ENCODE measurements around the gene TBCC. TPM values are rescaled to one million over a fixed set of nuclear protein-coding genes. Genes with fewer than 3 reads are reported as not detected.
A peak's percentile ranks its signal among the peaks of the same experiment; 100 is the strongest.

TBCC gene
- total RNA-seq, 4 donors from 2014 or later = 32.0 to 44.2 (median 37.4) TPM

DNA sequence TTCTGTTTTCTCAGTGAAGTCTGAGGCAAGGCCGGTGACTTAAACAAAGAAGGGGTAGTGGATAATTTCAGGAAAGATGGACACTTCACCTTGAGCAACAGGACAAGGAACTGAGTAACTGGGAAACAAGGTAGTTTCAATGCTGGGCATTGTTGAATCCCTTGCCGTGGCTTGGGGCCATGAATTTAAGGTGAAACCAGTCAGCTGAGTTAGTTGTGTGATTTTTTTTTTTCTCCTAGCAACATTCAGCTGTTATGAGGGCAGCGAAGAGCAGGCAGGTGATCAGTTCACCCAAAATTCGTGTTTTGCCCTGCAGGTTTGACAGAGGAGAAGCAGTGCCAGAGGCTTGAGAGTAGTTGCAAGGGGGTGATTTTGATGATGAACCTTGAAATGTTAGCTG lies 42.8 kb upstream of the TBCC start:
- 70 to 72% methylated on average over 2 to 4 of the region's 4 CpGs for WGBS, 2 donors (ENCODE audit: low coverage in 1 of 2)
- Histone ChIP-seq H3K9me3 (no peaks in the 10 kb centered on the region), H3K4me3 (no peak overlapping the region), H3K36me3 (no peaks in the 10 kb centered on the region), H3K27me3 (no peaks in the 10 kb centered on the region), H3K27ac (peak overlapping the region in 2 of 4 donors; percentile 55 to 98), H3K4me1 (peaks cover 4 to 83% (median 46%) of the 10 kb centered on the region in 3 donors)
- ATAC-seq = no peak
- TF ChIP-seq POLR2AphosphoS5 (IDR thresholded peaks at IDR 0.05) = peak; percentile 1
- TF ChIP-seq, protein P1, sequence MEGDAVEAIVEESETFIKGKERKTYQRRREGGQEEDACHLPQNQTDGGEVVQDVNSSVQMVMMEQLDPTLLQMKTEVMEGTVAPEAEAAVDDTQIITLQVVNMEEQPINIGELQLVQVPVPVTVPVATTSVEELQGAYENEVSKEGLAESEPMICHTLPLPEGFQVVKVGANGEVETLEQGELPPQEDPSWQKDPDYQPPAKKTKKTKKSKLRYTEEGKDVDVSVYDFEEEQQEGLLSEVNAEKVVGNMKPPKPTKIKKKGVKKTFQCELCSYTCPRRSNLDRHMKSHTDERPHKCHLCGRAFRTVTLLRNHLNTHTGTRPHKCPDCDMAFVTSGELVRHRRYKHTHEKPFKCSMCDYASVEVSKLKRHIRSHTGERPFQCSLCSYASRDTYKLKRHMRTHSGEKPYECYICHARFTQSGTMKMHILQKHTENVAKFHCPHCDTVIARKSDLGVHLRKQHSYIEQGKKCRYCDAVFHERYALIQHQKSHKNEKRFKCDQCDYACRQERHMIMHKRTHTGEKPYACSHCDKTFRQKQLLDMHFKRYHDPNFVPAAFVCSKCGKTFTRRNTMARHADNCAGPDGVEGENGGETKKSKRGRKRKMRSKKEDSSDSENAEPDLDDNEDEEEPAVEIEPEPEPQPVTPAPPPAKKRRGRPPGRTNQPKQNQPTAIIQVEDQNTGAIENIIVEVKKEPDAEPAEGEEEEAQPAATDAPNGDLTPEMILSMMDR (IDR thresholded peaks at IDR 0.05) = no peak

DNA sequence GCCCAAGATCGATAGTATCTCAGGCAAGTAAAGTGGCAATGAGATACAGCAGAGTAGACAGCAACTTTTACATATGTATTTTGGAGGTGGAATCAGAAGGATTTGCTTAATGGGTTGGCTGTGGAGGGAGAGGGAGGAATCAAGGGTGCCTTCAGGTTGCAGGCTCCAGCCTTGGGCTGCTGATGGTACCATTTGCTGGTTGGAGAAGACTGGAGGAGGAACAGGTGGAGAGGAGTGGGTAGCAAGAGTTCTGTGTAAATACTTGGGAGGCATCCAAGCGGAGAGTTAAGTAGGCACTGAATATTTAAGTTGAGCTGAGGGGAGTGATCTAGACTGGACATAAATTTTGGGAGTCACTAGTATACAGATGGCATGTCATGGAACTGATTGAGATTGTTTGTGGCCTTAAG lies 41.2 kb upstream of the TBCC start:
- H3K36me3 ChIP-seq = no peaks in the 10 kb centered on the region
- no peaks in the 10 kb centered on the region for H3K9me3 ChIP-seq
- WGBS, 2 donors (ENCODE audit: low coverage in 1 of 2) = 75 to 83% methylated on average over 2 of the region's 2 CpGs
- peaks cover 4 to 76% (median 46%) of the 10 kb centered on the region in 3 donors for H3K4me1 ChIP-seq
- no peak for TF ChIP-seq EP300 (IDR thresholded peaks at IDR 0.05)
- TF ChIP-seq, protein P1 (IDR thresholded peaks at IDR 0.05) = no peak
- no peak for ATAC-seq
- H3K27me3 ChIP-seq = no peaks in the 10 kb centered on the region
- no peak overlapping the region for H3K4me3 ChIP-seq
- peak overlapping the region in 3 of 4 donors; percentile 32 to 98 (median 49) for H3K27ac ChIP-seq

DNA sequence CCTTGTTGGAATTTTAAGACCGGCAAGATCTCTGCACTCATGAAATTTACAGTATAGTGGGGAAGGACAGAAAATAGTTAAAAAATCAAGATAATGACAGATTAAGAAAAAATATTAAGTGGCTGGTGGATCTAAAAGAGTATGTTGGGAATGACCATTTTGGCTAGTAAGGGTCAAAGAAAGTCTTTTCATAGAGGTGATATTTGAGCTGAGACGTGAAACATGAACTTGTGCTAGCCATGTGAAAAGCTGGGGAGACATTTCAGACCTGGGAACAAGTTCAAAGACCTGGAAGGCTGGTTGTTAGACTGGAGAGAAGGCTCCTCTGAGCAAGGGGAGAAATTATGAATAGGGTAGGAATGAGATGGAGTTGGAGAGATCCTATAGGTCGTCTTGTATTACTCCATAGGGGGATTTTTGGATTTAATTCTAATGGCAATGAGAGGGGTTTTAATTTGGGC lies 40.7 kb upstream of the TBCC start:
- ATAC-seq = no peak
- Histone ChIP-seq H3K27ac (peak overlapping the region in 3 of 4 donors; percentile 32 to 98 (median 59)), H3K4me3 (peak overlapping the region in 1 of 2 donors; percentile 79), H3K36me3 (no peaks in the 10 kb centered on the region), H3K27me3 (no peaks in the 10 kb centered on the region), H3K4me1 (peaks cover 4 to 70% (median 46%) of the 10 kb centered on the region in 3 donors), H3K9me3 (no peaks in the 10 kb centered on the region)
- WGBS, 2 donors (ENCODE audit: low coverage in 1 of 2) = 47 to 53% methylated on average over 3 of the region's 3 CpGs
- TF ChIP-seq EP300 (IDR thresholded peaks at IDR 0.05) (no peak), POLR2A (IDR thresholded peaks at IDR 0.05) (no peak), POLR2AphosphoS5 (IDR thresholded peaks at IDR 0.05) (no peak)
- TF ChIP-seq, protein P1 (IDR thresholded peaks at IDR 0.05) = no peak

DNA sequence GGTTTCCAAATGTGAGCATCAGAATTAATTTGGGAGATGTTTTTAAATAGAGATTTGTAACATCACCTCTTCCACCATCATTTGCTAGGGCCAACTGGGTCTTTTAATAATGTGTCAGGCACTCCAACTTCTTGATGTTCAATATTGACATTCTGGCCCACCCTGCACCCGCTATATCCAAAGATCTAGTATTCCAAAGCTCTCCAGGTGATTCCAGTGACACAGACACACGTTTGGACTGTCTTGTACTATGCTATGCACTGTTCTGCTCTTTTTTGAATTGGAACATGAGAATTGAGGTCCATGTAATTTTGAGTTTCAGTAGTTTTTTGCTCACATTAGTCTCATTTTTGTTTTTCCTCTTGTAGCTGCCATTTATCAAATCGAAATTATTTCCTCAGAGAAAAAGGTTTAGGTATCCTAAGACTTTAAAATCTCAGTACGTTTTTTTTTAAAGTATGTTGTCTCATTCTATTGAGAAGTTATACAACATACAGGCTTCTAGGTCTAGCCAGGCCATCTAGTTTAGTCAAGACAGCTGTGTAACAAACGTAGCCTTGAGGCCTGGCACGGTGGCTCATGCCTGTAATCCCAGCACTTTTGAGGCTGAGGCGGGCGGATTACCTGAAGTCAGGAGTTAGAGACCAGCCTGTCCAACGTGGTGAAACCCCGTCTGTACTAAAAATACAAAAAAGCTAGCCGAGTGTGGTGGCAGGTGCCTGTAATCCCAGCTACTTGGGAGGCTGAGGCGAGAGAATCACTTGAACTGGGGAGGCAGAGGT lies 39.0 kb upstream of the TBCC start:
- H3K27ac ChIP-seq = peak overlapping the region; percentile 26 to 100 (median 98)
- H3K27me3 ChIP-seq = no peaks in the 10 kb centered on the region
- 43 to 67% methylated on average over 10 to 11 of the region's 12 CpGs for WGBS, 2 donors (ENCODE audit: low coverage in 1 of 2)
- ATAC-seq = no peak
- H3K4me3 ChIP-seq = peak overlapping the region; percentile 63 to 79
- TF ChIP-seq EP300 (IDR thresholded peaks at IDR 0.05) = no peak
- no peak for TF ChIP-seq POLR2AphosphoS5 (IDR thresholded peaks at IDR 0.05)
- TF ChIP-seq, protein P1 (IDR thresholded peaks at IDR 0.05) = no peak
- TF ChIP-seq POLR2A (IDR thresholded peaks at IDR 0.05) = no peak
- H3K4me1 ChIP-seq = peaks cover 4 to 69% (median 42%) of the 10 kb centered on the region in 3 donors
- H3K36me3 ChIP-seq = no peaks in the 10 kb centered on the region
- no peaks in the 10 kb centered on the region for H3K9me3 ChIP-seq

All from gastroesophageal sphincter (tissue), 4 donors.